Thoracic aorta (tissue), 2 donors: Measurements from ENCODE around the gene NPNT. TPM values are rescaled to one million over a fixed set of nuclear protein-coding genes. Genes with fewer than 3 reads are reported as not detected.

ENCODE experiments used
- ATAC-seq: fragments of 150-250 bp; one replicate; pipeline ENCODE4 v1.8.0; 2017; ENCODE audit warnings: low read depth; ENCODE audit not compliant: insufficient number of reproducible peaks, low FRiP score
- DNase-seq: peaks from one replicate; pipeline ENCODE4 v3.0.0-alpha.2; 2020; ENCODE audit warnings: low spot score
- H3K27ac ChIP-seq, 2 donors: fragments of 200-600 bp; sonication (generic); 1 replicate in 1 of 2; 2 replicates in 1 of 2; pipeline ENCODE4 v1.5.1; 2016; ENCODE audit warnings: mild to moderate bottlenecking in 2 of 2, moderate library complexity in 2 of 2
- H3K27me3 ChIP-seq: fragments of 200-600 bp; sonication (generic); replicated peaks from 2 replicates; pipeline ENCODE4 v1.6.0; 2016; ENCODE audit warnings: mild to moderate bottlenecking; ENCODE audit not compliant: insufficient read depth
- H3K36me3 ChIP-seq: fragments of 200-600 bp; sonication (generic); one replicate; pipeline ENCODE4 v1.5.1; 2016
- H3K4me1 ChIP-seq, 2 donors: fragments of 200-600 bp; sonication (generic); 1 replicate in 1 of 2; 2 replicates in 1 of 2; pipeline versions ENCODE4 v1.5.1 to v1.6.0; 2016; ENCODE audit warnings: low read depth in 2 of 2, mild to moderate bottlenecking in 1 of 2; ENCODE audit not compliant: control insufficient read depth in 1 of 2
- H3K4me3 ChIP-seq: fragments of 200-600 bp; sonication (generic); 2 replicates; pipeline ENCODE4 v1.5.1; 2016; ENCODE audit warnings: mild to moderate bottlenecking
- H3K9me3 ChIP-seq: fragments of 200-600 bp; sonication (generic); 2 replicates; pipeline ENCODE4 v1.5.1; 2016
- CTCF ChIP-seq: fragments of 200-600 bp; sonication (generic); IDR thresholded peaks from one replicate; pipeline ENCODE4 v1.5.1; 2019; ENCODE audit warnings: antibody characterized with exemption
- total RNA-seq, 2 donors: library from RNA; depleted of rRNA; stranded (reverse); fragments of >200 nt; gene quantifications; one replicate each; pipeline versions ENCODE4 v1.1.0 to v1.2.3, GENCODE V29; 2016

Gene NPNT
- total RNA-seq, 2 donors from 2014 or later: 167 to 240 TPM

GRCh38 chr4:105996845-105997244 lies 101.6 kb downstream of the NPNT start:
- Histone ChIP-seq H3K36me3 (no peaks in the 10 kb centered on the region), H3K27me3 (no peaks in the 10 kb centered on the region), H3K9me3 (no peaks in the 10 kb centered on the region), H3K4me3 (no peak overlapping the region), H3K27ac (no peak overlapping the region), H3K4me1 (no peaks in the 10 kb centered on the region)
- TF ChIP-seq CTCF: no peak
- DNase-seq (no peak), ATAC-seq (no peak)

DNA sequence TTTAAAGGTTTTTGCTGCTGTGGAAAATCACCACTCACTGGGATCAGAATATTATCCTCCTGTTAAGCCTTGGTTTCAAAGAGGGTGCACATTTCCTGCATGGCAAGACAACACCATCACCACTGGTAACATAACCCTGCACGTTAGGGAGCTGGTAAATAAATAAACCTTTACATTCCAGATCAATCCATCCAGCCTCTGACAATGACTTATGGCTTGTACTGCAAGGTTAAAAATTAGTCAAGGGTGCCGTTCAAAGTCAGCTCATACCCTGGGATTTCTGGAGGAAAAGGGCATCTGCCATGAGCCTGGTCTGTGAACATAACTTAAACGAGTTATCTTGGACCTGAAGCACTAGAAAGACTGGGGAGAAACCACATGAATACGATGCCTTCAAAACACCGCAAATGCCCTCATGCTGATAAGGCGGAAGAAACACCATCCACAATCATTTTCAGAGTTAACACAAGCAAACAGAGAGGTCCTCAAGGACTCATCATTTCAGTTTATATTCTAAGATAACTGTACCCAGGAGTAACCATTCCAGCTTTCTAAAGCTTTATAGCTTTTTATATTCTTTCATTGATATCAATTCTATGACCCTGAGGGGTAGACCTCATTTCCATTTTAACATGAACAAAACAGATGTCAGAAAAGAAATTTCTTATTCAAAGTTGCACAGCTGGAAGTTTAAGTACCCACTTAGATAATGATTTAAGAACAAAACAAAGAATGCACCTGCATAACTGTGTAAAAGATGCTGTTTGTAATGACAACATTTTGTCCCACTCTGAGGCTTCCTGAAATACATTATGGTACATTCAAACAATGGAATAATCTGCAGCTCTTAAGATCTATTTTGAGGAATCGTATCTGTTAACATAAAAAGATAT lies 103.1 kb downstream of the NPNT start:
- Histone ChIP-seq H3K36me3 (no peaks in the 10 kb centered on the region), H3K27ac (no peak overlapping the region), H3K27me3 (no peaks in the 10 kb centered on the region), H3K4me1 (no peaks in the 10 kb centered on the region), H3K4me3 (no peak overlapping the region), H3K9me3 (no peaks in the 10 kb centered on the region)
- DNase-seq (no peak), ATAC-seq (no peak)
- TF ChIP-seq CTCF: no peak

- DNase-seq: no peak
- no peak for TF ChIP-seq CTCF
- H3K36me3 ChIP-seq: no peaks in the 10 kb centered on the region
- ATAC-seq: no peak
- H3K4me3 ChIP-seq: no peak overlapping the region
- H3K27ac ChIP-seq: no peak overlapping the region
- no peaks in the 10 kb centered on the region for H3K4me1 ChIP-seq
- no peaks in the 10 kb centered on the region for H3K27me3 ChIP-seq
- H3K9me3 ChIP-seq: no peaks in the 10 kb centered on the region
Observed at GRCh38 chr4:106002994-106003393, 107.7 kb downstream of the NPNT start.

DNA sequence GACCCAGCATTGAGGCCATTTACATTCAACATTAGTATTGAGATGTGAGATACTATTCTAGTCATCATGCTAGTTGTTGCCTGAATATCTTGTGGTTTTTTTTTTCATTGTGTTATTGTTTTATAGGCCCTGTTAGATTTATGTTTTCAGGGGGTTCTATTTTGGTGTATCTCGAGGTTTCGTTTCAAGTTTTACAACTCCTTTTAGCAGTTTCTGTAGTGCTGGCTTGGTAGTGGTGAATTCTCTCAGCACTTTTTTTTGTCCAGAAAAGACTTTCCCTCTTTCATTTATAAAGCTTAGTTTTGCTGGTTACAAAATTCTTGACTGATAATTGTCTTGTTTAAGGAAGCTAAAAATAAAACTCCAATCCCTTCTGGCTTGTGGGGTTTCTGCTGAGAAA lies 115.5 kb downstream of the NPNT start:
- H3K9me3 ChIP-seq: peaks cover 18% of the 10 kb centered on the region
- H3K4me1 ChIP-seq: no peaks in the 10 kb centered on the region
- no peak for TF ChIP-seq CTCF
- H3K27ac ChIP-seq: no peak overlapping the region
- no peaks in the 10 kb centered on the region for H3K36me3 ChIP-seq
- DNase-seq (no peak), ATAC-seq (no peak)
- no peaks in the 10 kb centered on the region for H3K27me3 ChIP-seq
- H3K4me3 ChIP-seq: no peak overlapping the region

GRCh38 chr4:106011387-106011786 lies 116.1 kb downstream of the NPNT start:
- Histone ChIP-seq H3K4me3 (no peak overlapping the region), H3K27ac (no peak overlapping the region), H3K36me3 (no peaks in the 10 kb centered on the region), H3K4me1 (no peaks in the 10 kb centered on the region), H3K9me3 (peaks cover 18% of the 10 kb centered on the region), H3K27me3 (no peaks in the 10 kb centered on the region)
- no peak for ATAC-seq
- TF ChIP-seq CTCF: no peak
- no peak for DNase-seq
